VCaP (cell line): ENCODE data around the gene ITIH5.
"Not testable (repeated sequence)": the region's sequence is repeated elsewhere in the genome, so short reads cannot be mapped to it uniquely, and the experiment has no call there.

Experiments
- H3K27ac ChIP-seq: fragments of 450-650 bp; 2 replicates; pipeline ENCODE4 v1.5.1; 2017
- TF ChIP-seq, protein P1 (sequence below): fragments of 450-650 bp; conservative IDR thresholded peaks from 2 replicates; pipeline ENCODE4 v1.5.1; 2017; ENCODE audit warnings: mild to moderate bottlenecking, moderate library complexity

ITIH5 gene

DNA sequence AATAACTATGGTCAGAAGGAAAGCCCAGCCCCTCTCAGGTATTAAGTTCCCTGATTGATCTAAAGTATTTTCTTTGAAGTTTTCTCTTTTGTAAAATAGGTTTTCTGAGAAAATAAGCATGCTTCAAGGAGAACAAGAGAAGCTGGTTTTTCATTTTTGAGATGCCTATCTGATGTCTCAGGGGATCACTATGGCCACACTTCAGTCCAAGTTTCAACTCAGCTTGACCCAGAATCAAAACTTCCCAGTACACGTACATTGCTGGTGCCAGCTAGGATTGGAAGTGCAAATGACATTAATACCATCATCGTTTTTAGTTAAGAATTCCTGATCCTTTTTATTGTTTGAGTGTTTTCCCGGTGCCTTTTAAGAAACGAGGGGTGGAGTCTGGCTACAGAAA lies 7.2 kb downstream of the ITIH5 start:
- TF ChIP-seq, protein P1, sequence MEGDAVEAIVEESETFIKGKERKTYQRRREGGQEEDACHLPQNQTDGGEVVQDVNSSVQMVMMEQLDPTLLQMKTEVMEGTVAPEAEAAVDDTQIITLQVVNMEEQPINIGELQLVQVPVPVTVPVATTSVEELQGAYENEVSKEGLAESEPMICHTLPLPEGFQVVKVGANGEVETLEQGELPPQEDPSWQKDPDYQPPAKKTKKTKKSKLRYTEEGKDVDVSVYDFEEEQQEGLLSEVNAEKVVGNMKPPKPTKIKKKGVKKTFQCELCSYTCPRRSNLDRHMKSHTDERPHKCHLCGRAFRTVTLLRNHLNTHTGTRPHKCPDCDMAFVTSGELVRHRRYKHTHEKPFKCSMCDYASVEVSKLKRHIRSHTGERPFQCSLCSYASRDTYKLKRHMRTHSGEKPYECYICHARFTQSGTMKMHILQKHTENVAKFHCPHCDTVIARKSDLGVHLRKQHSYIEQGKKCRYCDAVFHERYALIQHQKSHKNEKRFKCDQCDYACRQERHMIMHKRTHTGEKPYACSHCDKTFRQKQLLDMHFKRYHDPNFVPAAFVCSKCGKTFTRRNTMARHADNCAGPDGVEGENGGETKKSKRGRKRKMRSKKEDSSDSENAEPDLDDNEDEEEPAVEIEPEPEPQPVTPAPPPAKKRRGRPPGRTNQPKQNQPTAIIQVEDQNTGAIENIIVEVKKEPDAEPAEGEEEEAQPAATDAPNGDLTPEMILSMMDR, result no peak
- H3K27ac ChIP-seq, result no peak overlapping the region

DNA sequence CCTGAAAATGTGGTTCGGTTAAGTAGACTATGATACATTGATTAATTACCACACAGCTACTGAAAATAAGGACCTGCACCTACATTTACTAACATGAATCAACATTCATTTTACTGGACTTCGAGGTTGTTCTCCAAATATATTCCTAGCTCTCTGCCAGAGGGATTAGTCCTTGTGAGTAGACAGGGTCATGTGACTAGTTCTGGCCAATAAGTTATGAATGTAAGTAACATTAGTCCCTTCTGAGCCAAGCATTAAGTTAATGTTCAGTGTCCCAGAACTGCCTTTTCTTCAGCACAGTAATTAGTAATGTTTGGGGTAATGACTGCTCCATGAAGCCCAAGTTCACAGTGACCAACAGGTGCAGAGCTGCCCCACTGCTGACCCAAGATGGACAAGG lies 9.2 kb downstream of the ITIH5 start:
- TF ChIP-seq, protein P1, result no peak
- H3K27ac ChIP-seq, result no peak overlapping the region

DNA sequence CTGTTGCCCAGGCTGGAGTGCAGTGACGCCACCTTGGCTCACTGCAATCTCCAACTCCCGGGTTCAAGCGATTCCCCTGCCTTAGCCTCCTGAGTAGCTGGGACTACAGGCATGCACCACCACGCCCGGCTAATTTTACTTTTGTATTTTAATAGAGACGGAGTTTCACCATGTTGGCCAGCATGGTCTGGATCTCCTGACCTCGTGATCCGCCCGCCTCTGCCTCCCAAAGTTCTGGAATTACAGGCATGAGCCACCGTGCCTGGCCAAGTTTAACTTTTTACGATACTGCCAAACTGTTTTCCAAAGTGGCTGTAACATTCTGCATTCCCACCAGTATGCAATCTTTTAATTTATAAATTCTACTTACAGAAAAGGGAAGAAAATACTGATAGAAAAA lies 9.7 kb downstream of the ITIH5 start:
- H3K27ac ChIP-seq, result not testable (repeated sequence)

DNA sequence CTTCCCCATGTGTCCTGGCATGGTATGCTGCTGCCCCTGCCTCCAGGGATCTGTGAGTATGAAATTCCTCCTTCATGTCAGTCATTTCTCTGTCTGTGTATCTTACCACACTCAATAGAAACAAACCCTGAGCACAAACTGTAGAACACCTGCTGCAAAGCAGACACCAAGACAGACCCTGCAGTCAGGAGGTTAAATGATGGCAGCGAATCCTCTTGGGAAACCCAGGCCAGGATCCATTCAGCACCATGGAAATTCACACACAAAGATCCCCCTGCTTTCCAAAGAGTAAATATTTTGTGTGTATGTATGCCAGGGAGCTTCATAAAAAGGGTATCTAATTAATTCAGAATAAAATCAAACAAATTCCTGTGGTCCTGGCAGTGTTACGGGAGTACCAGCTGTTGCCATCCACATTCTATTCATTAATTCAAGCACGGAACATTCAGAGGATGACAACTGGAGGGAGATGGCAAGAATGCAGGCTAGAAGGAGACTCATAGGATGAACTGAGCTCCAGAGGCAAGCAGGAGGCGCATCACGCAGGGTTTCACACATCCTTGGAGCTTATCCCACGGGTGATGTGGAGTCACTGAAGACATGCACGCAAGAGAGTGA lies 14.8 kb downstream of the ITIH5 start:
- TF ChIP-seq, protein P1, result no peak
- no peak overlapping the region for H3K27ac ChIP-seq

DNA sequence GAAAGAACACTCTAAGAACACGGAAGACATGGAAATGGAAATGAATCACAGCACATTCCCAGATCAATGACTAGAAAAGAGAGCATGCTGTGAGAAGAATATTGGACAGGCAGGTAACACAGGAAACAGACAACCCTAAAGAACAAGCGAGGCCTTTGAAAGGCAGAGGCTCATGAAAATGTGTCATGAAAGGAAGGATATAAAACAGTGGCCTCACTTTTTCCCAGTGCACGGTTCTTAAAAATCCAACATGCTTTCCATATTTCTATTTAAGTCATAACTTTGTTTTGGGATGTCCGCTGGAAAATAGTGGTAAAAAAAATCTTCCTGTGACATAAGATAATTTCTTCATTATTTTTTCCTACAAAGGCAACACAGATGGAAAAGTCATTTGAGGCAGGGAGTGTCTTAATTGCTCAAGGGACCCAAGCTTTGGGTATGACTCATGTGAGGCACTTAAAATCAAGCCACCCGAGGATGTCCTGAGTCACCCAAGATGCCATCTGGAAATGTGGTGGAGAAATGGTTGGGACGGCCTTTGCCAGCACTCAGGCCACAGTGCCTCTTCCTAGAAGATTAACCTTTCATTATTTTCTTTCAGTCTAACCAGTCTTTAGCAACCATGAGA lies 17.0 kb downstream of the ITIH5 start:
- TF ChIP-seq, protein P1, result no peak
- no peak overlapping the region for H3K27ac ChIP-seq

DNA sequence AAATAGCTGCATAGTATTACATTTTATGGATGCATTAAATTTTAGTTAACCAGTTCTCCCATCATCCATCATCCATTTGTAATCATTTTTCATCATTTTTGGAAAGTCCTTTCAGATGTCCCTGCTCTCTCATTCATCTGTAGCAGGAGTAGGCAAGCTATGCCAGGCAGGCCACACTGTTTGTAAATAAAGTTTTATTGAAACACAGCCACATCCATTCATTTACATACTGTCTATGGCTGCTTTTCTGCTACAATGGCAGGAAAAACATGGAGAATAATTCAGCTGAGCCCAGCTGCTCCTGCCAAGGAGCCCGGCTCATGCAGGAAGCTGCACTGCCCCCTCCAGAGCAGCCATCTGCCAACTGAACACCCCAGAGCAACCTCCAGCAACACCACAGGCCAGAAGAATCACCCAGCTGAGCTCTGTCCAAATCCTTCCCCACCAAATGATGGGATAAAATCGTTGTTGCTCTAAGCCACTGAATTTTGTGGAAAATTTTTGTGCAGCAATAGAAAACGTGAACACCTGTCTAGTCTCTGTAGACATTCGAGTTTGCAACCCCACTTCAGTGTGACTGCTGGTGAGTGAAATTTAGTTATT lies 19.6 kb downstream of the ITIH5 start:
- H3K27ac ChIP-seq, result no peak overlapping the region
- TF ChIP-seq, protein P1, result no peak

DNA sequence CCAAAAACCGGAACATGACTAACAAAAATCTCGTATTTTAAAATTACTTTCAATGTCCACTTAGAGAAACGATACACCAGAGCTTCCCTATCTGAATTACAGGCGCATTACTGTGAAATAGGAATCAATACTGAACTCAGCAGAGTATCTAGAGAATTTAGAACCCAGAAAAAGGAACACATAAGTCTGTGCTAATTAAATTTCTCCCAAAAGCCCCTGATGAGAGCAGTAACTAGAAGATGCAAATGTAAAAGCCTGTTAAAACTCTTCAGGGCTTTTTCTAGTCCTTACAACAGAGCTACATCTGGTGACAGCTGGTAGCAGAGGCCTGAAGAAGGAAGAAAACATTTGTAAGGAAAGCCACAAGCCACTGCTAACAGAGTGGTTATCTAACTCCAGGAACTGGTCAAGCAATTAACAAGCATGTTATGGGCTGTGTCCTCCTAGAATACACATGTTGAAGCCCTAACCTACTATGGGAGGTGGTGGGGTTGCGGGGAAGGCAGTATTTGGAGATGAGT lies 24.2 kb downstream of the ITIH5 start:
- TF ChIP-seq, protein P1, result no peak
- no peak overlapping the region for H3K27ac ChIP-seq
